Activated CD4-positive, CD25-positive, alpha-beta regulatory T cell treated with anti-CD3 and anti-CD28 coated beads, Interleukin-2, amount 50 U/mL, for 24 hours (primary cell): ENCODE data around the gene NUP93.

Source experiments
- ATAC-seq, 2 donors: fragments of 150-1000 bp; cut with Tn5 transposase; one replicate each; pipeline ENCODE4 v1.10.0; 2021; ENCODE audit warnings: mild to moderate bottlenecking in 1 of 2, moderate library complexity in 1 of 2

The NUP93 gene

DNA sequence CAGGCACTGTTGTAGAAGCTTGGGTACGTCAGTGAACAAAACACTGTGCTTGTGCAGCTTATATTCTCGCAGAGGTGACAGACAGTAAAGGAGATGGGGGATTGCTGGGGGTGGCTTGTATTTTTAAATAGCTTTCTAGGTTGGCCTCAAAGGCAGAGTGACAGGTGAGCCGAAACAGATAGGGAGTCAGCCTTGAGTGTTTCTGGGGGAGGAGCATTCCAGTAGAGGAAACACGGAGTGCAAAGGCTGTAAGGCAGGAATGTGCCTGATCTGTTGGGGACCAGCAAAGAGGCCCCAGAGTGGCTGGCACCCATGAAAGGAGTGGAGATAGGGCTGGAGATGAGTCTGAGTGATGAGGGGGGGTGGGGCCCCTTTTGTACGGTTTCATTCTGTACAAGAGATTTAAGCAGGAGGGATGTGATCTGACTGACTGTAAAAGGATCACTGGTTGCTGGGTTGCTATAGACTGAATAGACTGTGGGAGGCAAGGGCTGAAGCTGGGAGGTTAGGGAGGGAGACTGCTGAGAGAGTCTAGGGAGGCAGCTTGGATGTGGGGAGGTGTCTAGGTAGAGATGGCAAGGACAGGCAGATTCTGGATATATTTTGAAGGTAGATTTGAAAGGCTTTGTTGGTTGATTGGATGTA is 15.2 kb downstream of the NUP93 start:
- no peak for ATAC-seq

DNA sequence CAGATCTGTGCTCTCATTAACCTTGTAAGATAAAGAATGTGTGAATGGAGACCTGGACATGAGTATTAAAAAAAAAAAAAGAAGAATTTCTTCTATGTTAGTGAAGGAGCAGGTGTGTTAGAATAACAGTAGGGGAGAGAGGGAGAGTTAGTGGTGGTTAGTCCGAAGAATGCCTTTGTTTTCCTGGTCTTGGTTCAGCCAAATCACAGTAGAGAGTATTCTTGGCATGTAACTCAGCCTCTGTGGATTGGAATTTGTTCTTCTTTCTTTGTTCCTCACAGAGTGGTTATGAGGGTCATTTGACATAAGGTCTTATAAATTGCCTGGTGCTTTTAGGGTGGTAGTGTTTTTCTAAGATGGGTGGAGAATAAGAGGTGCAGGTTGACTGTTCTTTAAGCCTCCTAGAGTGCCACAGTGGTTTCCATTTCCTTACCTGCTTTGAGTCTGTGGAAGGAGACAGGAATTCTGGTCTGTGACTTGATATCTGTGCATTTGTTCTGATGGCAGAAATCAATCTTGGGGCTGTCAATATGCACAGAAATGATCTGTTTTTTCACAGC is 17.6 kb downstream of the NUP93 start:
- ATAC-seq: no peak

DNA sequence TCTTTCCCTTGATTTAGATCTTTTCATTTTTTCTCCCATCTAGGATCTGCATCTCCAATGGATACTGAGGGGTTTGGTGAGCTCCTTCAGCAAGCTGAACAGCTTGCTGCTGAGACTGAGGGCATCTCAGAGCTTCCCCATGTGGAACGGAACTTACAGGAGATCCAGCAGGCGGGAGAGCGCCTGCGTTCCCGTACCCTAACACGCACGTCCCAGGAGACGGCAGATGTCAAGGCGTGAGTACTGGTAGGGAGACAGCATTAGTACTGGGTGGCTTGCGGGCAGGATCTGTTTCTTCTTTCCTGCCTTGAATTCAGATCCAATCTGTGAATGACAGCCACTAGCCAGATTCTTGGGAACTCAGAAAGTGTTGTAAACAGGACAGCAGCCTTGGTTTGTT is 18.3 kb downstream of the NUP93 start:
- no peak for ATAC-seq

- no peak for ATAC-seq
These were observed 18.9 kb downstream of the NUP93 start for GRCh38 chr16:56748826-56749225.

DNA sequence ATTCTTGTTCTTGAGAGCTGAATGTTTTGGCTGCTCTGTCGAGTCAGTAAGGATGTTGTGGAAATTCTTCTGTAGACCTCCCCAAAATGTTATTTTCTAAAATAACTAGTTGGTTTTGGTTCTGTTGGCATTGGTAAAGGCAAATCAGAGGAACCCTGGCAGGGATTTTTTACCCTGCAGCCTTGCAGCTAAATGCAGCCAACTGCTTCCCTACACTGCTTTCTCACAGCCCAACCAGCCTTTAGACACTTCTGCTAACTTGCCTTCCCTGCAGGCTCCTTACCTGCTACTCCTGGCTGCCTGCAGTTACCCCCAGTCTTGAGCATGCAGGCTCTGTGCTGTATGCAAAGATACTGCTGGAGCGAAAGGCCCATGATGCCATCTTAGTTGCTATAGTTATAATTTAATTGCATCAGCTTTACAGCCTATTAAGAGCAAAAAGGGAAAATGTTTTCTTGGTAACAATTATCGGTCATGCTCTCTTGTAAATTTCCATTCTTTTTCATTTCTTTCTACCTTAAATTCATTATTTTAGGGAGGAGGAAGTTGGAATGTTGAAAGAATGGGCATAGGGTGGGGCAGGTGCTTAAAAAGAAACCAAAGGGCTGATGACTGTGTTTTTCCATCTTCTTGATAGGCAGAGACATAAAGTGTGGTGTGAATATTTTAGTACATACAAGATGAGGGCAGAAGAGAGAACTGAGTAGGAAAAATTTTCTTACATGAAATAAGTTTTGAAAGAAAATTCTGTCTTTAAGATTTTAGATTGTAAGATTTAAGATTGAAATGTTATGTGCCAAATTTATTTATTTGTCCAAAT is 20.0 kb downstream of the NUP93 start:
- no peak for ATAC-seq

GRCh38 chr16:56753410-56753809 is 23.5 kb downstream of the NUP93 start:
- no peak for ATAC-seq

DNA sequence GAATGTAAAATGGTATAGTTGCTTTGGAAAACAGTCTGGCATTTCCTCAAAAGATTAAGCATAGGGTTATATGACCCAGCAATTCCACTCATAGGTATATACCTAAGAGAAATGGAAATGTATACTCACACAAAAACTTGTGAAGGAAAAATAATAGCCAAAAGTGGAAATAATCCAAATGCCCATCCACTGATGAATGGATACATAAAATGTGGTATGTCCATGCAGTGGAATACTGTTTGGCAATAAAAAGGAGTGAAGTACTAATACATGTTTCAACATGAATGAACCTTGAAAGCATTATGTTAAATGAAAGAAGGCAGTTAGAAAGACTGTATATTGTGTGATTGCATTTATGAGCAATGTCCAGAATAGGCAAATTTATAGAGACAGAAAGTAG is 25.1 kb downstream of the NUP93 start:
- no peak for ATAC-seq

- no peak for ATAC-seq
These were observed 28.5 kb downstream of the NUP93 start for GRCh38 chr16:56758432-56758831.

DNA sequence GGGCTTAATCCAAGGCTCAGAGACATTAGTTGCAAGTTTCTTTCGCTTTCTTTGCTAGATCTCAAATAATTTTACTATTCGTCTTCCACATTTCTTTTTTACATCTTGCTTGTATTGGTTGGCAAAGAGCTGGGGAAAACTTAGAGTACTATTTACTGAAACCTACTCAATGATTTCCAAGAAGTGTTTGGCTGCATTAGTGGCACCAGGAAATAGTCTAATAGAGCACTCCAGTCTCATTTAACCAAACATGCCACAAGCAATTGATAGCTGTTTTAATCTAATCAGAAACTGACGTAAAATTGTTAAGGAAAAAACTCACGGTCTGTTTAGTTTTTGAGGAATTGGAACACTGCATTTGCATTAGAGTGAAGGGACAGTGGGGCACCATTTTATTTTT is 29.0 kb downstream of the NUP93 start:
- ATAC-seq: no peak

GRCh38 chr16:56763291-56763916 is 33.5 kb downstream of the NUP93 start:
- ATAC-seq: no peak

- no peak for ATAC-seq
These were observed 34.9 kb downstream of the NUP93 start for GRCh38 chr16:56764835-56765234.

- no peak for ATAC-seq
These were observed 36.0 kb downstream of the NUP93 start for GRCh38 chr16:56765949-56766348.

DNA sequence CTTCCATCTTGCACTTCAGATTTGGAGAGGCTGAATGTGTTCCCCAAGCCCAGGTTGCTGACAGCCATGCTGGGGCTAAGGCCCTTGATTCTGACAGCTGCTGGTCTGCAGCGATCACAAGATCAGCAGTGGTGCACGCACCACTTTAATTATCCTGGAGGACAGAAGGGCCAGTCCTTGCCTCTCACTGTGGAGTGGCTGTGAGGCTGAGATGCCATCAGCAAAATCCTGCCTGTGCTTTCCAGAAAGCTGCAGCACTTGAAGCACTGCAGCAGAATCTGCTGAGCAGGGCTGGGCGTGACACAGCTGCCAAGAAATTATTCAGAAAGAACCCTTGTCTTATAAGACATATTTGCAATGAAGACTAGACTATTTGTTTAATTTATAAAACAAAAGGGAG is 37.1 kb downstream of the NUP93 start:
- ATAC-seq: no peak

- no peak for ATAC-seq
These were observed 39.7 kb downstream of the NUP93 start for GRCh38 chr16:56769677-56770076.

- ATAC-seq: peak in 1 of 2 donors; percentile 27
These were observed 41.8 kb downstream of the NUP93 start for GRCh38 chr16:56771558-56772279.

- no peak for ATAC-seq
These were observed 43.6 kb downstream of the NUP93 start for GRCh38 chr16:56773532-56773931.

- ATAC-seq: no peak
These were observed 44.2 kb downstream of the NUP93 start for GRCh38 chr16:56774016-56774680.

DNA sequence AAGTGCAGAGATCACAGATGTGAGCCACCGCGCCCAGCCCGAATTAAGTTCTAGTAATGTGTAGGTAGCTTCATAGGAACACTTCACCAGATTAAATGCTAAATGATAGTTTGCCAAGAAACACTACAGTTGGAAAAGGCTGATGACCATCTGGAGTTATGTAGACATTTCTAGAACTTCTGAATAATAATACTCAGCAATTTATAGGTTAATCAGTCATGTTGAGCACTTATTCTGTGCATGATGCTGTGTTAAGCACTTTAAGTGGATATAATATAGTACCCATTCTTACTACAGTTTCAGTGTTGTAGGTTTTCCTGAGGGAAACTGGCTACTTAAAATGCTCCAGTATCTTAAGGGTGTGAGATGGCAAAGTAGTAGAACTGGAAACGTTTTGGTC is 45.2 kb downstream of the NUP93 start:
- no peak for ATAC-seq

GRCh38 chr16:56776562-56776961 is 46.6 kb downstream of the NUP93 start:
- ATAC-seq: no peak

DNA sequence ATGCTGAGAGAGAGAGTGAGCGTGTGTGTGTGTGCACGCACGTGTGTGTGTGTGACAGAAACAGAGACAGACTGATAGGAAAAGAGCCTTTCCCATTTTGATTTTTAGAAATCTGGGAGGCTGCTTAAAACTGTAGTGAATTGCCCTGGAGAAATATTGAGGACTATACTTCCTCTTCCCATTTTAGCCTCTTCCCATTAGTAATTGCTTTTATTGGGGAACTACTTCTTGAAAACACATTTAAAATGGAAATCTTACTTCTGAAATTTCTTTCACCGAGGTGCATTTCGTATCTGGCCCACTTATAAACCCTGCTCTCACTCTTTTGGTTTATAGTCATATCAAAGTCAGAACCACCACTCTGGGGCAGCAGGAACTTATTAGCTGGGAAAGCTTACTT is 47.1 kb downstream of the NUP93 start:
- ATAC-seq: no peak

- ATAC-seq: no peak
These were observed 47.6 kb downstream of the NUP93 start for GRCh38 chr16:56777482-56777881.

GRCh38 chr16:56779906-56780305 is 50.0 kb downstream of the NUP93 start:
- ATAC-seq: no peak
